Natural killer cell treated with Interleukin-12 subunit alpha and Interleukin-12 subunit beta and Interleukin-15 and Interleukin-18, amount 100 ng/mL, for 72 hours (primary cell): Measurements from ENCODE around the gene GPX4. TPM values are rescaled to one million over a fixed set of nuclear protein-coding genes. Genes with fewer than 3 reads are reported as not detected.
A peak's percentile ranks its signal among the peaks of the same experiment; 100 is the strongest.

Experiments used
- ATAC-seq, 2 donors: fragments of 150-1000 bp; cut with Tn5 transposase in 1 of 2; sonication (Bioruptor Pico), chemical (Tn5 transposase) in 1 of 2; 2 replicates each; pipeline ENCODE4 v1.10.0; 2021
- DNase-seq: peaks from one replicate; pipeline ENCODE4 v3.0.0; 2022; ENCODE audit warnings: low spot score
- H3K27ac Mint-ChIP-seq, 2 donors: 1 replicate in 1 of 2; 2 replicates in 1 of 2; pipeline ENCODE4 v1.8.0; 2022; ENCODE audit warnings: mixed read lengths in 2 of 2, mild to moderate bottlenecking in 1 of 2, moderate library complexity in 1 of 2
- H3K27me3 Mint-ChIP-seq, 2 donors: 1 replicate in 1 of 2; 2 replicates in 1 of 2; pipeline ENCODE4 v1.8.0; 2022; ENCODE audit warnings: mixed read lengths in 2 of 2
- H3K36me3 Mint-ChIP-seq: one replicate; pipeline ENCODE4 v1.8.0; 2022; ENCODE audit warnings: mixed read lengths
- H3K4me1 Mint-ChIP-seq, 2 donors: 1 replicate in 1 of 2; 2 replicates in 1 of 2; pipeline ENCODE4 v1.8.0; 2022; ENCODE audit warnings: low read depth in 2 of 2, mixed read lengths in 2 of 2, mild to moderate bottlenecking in 1 of 2
- H3K4me3 Mint-ChIP-seq: one replicate; pipeline ENCODE4 v1.8.0; 2022; ENCODE audit warnings: mixed read lengths
- H3K9me3 Mint-ChIP-seq: 2 replicates; pipeline ENCODE4 v1.8.0; 2022; ENCODE audit warnings: mixed read lengths
- total RNA-seq, 2 donors: library from RNA; stranded (reverse); gene quantifications; one replicate each; pipeline ENCODE4 v1.2.3, GENCODE V29; 2022

Gene GPX4
- total RNA-seq, 2 donors from 2014 or later = 86.4 to 174 TPM

DNA sequence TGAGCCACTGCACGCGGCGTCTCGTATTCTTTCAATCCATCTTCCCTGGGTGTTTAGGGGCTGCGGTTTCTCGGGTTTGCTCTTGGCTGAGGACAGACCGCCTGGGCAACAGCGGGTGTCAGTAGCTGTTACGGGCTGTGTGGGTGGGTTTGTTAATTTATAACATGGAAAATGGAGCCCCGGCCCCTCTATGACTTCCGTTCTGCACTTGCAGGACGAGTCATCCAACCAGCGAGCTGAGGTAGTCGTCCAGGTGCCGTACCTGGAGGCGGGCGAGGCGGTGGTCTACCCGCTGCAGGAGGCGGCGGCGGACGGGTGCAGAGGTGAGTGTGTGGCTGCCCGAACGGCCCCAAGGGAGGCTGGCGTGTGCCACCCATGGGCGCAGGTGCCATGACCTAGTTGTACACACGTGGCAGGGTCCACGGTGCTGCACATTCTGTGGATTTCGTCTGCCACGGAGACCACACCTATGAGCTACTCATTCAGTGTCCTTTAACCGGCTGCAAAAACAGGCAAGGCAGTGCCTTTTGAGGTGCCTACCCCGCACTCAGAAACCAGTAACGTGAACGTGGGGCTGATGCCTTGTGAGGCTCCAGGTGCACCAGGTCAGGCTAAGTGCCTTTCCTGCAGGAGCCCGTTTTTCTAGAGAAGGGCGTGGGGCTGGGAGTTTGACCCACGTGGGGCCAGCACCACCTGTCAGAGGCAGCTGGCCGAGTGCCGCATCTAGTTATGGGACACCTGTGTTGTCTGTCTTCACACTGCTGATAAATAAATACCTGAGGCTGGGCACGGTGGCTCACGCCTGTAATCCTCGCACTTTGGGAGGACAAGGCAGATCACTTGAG, 19.5 kb upstream of the GPX4 start:
- no peaks in the 10 kb centered on the region for H3K9me3 Mint-ChIP-seq
- H3K36me3 Mint-ChIP-seq = no peaks in the 10 kb centered on the region
- no peak for DNase-seq
- peaks cover 15 to 22% of the 10 kb centered on the region in 2 donors for H3K4me1 Mint-ChIP-seq
- ATAC-seq = no peak
- no peak overlapping the region for H3K4me3 Mint-ChIP-seq
- no peaks in the 10 kb centered on the region for H3K27me3 Mint-ChIP-seq
- peak overlapping the region; percentile 53 to 70 for H3K27ac Mint-ChIP-seq

DNA sequence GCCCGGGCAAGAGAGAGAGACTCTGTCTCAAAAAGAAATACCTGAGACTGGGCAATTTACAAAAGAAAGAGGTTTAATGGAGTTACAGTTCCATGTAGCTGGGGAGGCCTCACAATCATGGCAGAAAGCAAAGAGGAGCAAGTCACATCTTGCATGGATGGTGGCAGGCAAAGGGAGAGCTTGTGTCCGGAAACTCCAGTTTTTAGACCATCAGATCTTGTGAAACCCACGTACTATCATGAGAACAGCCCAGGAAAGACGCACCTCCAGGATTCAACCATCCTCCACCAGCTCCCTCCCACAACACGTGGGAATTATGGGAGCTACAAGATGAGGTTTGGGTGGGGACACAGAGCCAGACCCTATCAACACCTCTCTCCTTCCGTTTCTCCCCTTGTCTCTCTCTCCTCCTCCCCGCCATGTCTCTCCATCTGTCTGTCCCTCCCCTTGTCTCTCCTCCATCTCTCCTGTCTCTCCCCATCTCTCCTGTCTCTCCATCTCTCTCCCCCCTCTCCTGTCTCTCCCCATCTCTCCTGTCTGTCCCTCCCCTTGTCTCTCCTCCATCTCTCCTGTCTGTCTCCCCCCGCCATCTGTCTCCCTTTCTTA, 18.6 kb upstream of the GPX4 start:
- no peak overlapping the region for H3K4me3 Mint-ChIP-seq
- H3K9me3 Mint-ChIP-seq = no peaks in the 10 kb centered on the region
- H3K36me3 Mint-ChIP-seq = no peaks in the 10 kb centered on the region
- peaks cover 15 to 22% of the 10 kb centered on the region in 2 donors for H3K4me1 Mint-ChIP-seq
- DNase-seq = no peak
- H3K27me3 Mint-ChIP-seq = no peaks in the 10 kb centered on the region
- peak overlapping the region; percentile 53 to 70 for H3K27ac Mint-ChIP-seq
- no peak for ATAC-seq

DNA sequence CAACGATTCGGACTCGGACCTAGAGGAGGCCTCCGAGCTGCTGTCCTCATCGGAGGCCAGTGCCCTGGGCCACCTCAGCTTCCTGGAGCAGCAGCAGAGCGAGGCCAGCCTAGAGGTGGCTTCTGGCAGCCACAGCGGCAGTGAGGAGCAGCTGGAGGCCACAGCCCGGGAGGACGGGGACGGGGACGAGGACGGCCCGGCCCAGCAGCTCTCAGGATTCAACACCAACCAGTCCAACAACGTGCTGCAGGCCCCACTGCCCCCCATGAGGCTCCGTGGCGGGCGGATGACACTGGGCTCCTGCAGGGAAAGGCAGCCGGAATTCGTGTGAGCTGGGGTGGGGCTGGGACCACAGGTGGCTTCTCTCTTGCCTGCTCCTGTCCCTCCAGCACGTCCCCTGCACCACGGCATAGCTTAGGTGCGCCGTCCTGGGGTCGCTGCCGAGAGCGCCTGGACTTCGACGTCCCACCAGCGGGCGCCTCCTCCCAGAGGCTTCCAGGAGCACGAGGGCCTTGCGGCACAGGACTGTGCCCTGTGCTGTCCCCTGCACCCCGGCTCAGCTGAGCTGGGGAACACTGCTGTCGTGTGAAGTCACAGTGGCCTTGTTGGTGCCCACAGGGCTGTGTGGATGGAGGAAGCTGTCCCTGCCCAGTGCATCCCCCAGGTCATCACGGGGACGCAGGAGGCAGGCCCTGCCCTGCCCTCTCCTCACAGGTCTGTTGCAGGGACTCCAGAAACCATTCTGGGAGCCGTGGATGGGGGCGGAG, 17.9 kb upstream of the GPX4 start:
- no peak for ATAC-seq
- no peaks in the 10 kb centered on the region for H3K27me3 Mint-ChIP-seq
- DNase-seq = peak; percentile 56
- H3K27ac Mint-ChIP-seq = peak overlapping the region; percentile 53 to 70
- no peak overlapping the region for H3K4me3 Mint-ChIP-seq
- no peaks in the 10 kb centered on the region for H3K36me3 Mint-ChIP-seq
- peaks cover 15 to 22% of the 10 kb centered on the region in 2 donors for H3K4me1 Mint-ChIP-seq
- H3K9me3 Mint-ChIP-seq = no peaks in the 10 kb centered on the region

DNA sequence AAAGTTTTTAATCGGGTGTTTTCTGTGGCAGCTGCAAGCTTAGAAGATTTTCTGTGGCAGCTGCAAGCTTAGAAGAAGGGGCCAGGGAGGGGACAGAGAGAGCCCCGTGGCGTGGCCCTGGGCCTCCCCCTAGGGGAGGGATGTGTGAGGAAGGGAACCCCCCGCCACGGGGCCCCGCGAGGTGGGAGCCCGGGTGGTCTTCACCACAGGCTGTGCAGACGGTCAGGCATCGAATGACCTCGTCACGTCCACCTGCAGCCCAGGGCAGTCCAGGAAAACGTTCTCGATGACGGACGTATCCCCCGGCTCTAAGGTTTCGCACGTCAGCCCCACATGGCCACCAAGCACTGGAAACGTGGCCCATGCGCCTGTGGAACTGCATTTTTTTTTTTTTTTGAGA, 17.2 kb upstream of the GPX4 start:
- no peaks in the 10 kb centered on the region for H3K9me3 Mint-ChIP-seq
- DNase-seq (no peak), ATAC-seq (no peak)
- no peak overlapping the region for H3K4me3 Mint-ChIP-seq
- H3K4me1 Mint-ChIP-seq = peaks cover 15 to 22% of the 10 kb centered on the region in 2 donors
- H3K27me3 Mint-ChIP-seq = no peaks in the 10 kb centered on the region
- H3K27ac Mint-ChIP-seq = no peak overlapping the region
- no peaks in the 10 kb centered on the region for H3K36me3 Mint-ChIP-seq

DNA sequence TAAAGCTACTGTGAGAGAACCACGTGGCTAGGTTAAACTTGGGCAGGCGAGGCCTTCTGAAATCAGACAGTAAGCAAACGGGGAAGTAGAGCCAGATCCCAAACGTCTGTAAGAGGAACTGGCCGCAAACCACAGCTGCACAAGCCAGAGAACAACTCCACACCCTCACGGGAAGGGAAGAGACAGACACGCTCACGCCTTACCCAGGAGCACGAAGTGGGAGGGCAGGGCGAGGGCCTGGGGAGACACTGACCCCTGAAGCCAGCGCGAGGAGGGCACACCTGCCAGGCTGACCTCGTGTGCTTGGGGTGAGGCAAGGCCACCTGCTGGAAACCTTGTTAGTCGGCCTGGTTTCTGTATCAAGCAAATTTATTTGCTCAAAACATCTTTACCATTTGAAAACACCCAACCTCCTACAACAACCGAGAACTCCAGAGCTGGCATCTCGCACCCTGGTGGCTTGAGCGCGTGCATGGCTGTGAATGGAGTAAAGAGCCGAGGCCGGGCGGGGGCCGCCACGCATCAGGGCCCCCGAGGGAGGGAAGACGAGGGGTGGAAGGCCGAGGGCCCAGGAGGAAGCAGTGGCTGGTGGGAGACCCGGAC, 15.9 kb upstream of the GPX4 start:
- ATAC-seq (peak; percentile 26), DNase-seq (no peak)
- Mint-ChIP-seq H3K9me3 (no peaks in the 10 kb centered on the region), H3K27me3 (no peaks in the 10 kb centered on the region), H3K4me1 (peaks cover 15 to 22% of the 10 kb centered on the region in 2 donors), H3K4me3 (no peak overlapping the region), H3K36me3 (no peaks in the 10 kb centered on the region), H3K27ac (peak overlapping the region; percentile 72 to 94)

DNA sequence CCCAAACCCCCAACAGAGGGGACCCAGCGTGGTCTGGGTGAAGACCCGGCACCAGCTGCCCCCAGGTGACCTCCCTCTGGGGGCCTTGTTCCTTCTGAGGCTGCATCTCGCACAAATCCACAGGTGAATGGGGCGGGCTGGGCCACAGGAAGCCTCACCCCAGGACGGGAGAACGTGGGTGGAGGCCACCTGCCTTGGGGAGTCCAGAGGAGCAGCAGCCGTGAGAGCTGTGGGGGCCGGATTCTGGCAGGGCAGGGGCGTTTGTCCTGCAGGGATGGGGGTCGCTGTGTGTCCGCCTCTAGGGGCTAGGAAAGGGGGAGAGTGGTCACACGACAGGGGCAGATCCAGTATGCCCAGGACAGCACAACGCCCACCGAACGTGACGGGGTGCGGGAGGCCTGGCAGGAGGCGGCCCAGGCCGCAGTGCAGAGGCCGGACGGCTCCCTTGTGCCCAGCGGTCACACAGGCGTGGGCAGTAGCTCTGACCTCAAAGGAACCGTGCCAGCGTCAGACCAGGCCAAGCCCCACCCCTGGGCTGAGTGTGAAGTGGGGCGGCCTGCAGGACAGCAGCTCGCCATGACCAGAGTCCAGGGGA, 15.3 kb upstream of the GPX4 start:
- Mint-ChIP-seq H3K4me1 (peaks cover 18 to 24% of the 10 kb centered on the region in 2 donors), H3K9me3 (no peaks in the 10 kb centered on the region), H3K27ac (peak overlapping the region in 1 of 2 donors; percentile 72), H3K27me3 (no peaks in the 10 kb centered on the region), H3K36me3 (no peaks in the 10 kb centered on the region), H3K4me3 (no peak overlapping the region)
- ATAC-seq (peak in 1 of 2 donors; percentile 14), DNase-seq (no peak)

DNA sequence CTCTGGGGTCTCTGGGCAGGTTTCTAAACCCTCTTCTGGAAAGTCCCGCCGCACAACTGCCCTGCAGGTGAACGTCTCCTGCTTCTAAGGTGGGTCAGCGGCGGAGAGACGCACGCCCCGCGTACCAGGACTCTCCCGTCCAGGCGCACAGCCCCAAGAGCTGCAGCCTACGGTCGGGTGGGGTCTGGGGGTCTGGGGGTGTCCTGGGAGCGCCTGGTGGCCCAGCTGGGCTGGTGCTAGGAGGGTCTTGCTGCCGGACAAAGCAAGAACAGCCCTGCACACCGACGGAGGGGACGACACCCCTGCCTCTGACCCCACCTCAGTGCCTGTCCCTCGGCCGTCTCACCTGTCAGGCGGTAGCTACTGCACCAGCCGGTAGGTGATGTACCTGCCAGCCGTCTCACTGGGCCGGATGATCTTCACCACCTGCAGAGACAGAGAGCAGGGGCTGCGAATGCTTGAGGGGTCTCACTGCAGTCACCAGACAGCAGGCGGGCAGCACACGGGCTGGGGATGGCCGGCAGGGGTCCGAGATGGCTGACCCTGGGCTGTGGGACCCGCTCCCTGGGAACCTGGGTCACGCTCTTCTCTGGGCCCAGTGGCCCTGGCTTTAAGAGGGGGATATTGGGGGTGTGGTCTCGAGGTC, 14.5 kb upstream of the GPX4 start:
- H3K27me3 Mint-ChIP-seq = no peaks in the 10 kb centered on the region
- no peak for ATAC-seq
- no peak for DNase-seq
- no peak overlapping the region for H3K4me3 Mint-ChIP-seq
- no peaks in the 10 kb centered on the region for H3K36me3 Mint-ChIP-seq
- peaks cover 22 to 30% of the 10 kb centered on the region in 2 donors for H3K4me1 Mint-ChIP-seq
- peak overlapping the region in 1 of 2 donors; percentile 72 for H3K27ac Mint-ChIP-seq
- no peaks in the 10 kb centered on the region for H3K9me3 Mint-ChIP-seq

DNA sequence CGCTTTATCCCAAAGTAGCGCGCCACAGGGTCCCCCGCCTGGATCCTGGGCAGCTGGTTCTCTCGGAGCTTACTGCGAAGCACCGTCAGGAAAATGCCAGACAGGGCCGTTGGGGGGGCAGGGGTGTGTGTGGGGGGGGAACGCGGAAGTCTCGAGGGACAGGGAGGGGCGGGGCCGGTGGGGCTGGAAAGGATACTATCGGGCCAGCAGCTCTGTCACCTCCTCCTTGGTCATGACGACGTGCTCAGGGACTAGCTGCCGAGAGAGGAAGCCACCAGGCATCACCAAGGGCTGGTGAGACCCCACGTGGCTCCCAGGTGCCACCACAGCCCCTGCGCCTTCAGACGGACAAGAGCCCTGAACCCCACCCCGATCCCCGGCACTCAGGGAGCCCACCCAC, 13.9 kb upstream of the GPX4 start:
- peaks cover 19 to 33% of the 10 kb centered on the region in 2 donors for H3K4me1 Mint-ChIP-seq
- H3K4me3 Mint-ChIP-seq = no peak overlapping the region
- no peak for DNase-seq

DNA sequence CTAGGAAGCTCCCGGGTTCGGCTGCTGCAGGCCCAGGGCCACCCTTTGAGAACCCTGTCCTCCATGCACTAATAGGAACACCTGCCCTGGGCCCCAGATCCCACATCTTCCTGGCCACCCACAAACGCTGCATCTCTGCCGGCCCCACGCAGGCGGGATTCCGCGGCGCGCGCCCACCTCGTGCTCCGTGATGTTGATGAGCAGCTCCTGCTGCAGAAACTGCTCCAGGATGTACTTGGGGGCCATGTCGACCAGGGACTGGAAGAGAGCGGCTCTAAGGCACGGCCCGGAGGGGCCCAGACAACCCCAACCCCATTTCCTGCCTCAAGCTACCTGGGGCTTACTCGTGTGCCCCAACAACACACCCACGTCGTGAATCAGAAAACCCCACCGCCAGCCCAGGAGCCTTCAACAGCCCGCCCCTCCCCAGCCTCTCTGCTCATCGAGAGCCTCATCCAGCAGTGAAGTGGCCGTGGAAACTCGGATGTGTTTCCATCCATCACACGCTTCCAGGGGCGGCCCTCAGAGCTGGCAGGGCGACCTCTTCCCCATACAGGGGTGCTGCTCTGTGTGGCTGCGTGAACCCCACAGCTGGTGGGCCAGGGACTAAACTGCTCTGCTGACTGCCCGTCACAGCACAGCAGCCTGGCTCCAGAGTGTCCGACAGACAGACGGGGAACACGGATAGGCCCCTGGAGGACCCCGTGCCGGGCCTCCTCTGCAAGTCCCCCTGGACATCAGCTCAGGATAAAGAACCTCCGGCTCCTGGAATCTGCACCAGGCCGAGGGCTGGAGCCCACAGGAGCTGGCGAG, 12.9 kb upstream of the GPX4 start:
- H3K36me3 Mint-ChIP-seq = no peaks in the 10 kb centered on the region
- peaks cover 20 to 32% of the 10 kb centered on the region in 2 donors for H3K4me1 Mint-ChIP-seq
- H3K27ac Mint-ChIP-seq = no peak overlapping the region
- DNase-seq (no peak), ATAC-seq (no peak)
- no peaks in the 10 kb centered on the region for H3K27me3 Mint-ChIP-seq
- no peak overlapping the region for H3K4me3 Mint-ChIP-seq
- no peaks in the 10 kb centered on the region for H3K9me3 Mint-ChIP-seq

More for the DNA sequence above, 13.9 kb upstream of the GPX4 start:
- Mint-ChIP-seq H3K36me3 (no peaks in the 10 kb centered on the region), H3K9me3 (no peaks in the 10 kb centered on the region), H3K27ac (no peak overlapping the region), H3K27me3 (no peaks in the 10 kb centered on the region)
- ATAC-seq = no peak

DNA sequence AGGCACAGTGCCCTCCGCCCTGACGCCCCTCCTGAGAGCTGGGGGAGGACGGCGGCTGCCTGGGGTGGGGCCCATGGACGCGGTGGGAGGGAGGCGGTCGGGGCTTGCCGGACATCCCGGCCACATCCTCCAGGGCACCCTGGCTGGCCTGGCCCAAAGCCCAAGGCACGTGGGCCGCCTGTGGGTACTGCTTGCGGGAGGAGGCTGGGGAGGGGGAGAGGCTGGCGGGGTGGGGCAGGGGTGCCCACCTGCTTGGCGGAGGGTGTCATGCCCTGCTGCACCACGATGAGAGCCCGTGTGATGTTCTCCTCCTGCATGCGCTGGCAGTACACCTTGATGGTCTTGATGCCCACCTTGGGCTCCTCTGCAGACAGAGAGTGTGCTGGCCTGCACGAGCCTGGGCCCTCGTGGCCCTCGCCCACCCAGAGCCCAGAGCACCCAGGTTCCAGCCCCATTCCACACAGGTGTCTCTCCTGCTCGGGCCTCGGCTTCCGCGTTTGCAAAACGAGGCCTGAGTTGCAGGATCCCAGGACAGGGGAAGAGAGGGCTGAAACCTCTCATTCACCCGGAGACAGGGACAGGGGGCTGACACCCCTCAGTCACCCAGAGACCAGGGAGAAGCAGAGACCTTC, 12.1 kb upstream of the GPX4 start:
- Mint-ChIP-seq H3K4me3 (no peak overlapping the region), H3K36me3 (no peaks in the 10 kb centered on the region), H3K27me3 (no peaks in the 10 kb centered on the region), H3K27ac (peak overlapping the region in 1 of 2 donors; percentile 88), H3K4me1 (peaks cover 21 to 36% of the 10 kb centered on the region in 2 donors), H3K9me3 (no peaks in the 10 kb centered on the region)
- ATAC-seq (no peak), DNase-seq (no peak)

DNA sequence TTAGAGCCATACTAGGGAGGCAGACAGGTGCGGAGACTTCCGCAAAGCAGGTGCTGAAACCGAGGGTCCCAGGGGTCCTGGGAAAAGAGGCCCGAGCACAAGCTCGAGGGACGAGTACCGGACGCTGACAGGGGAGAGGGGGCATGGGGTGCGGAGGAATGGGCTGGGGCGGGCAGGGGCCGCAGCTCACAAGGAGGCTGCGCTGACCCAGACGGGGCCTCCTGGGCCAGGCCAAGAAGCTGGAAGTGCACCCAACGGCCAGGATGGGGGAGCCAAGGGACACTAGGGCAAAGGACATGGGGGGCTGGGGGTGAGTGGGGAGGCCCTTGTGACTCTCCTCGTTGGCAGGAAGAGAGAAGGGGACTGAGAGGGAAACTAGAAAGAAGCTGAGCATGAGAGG, 10.5 kb upstream of the GPX4 start:
- Mint-ChIP-seq H3K4me1 (peaks cover 16 to 34% of the 10 kb centered on the region in 2 donors), H3K27ac (peak overlapping the region; percentile 74 to 88), H3K9me3 (no peaks in the 10 kb centered on the region), H3K36me3 (no peaks in the 10 kb centered on the region), H3K27me3 (no peaks in the 10 kb centered on the region), H3K4me3 (peak overlapping the region; percentile 87)
- ATAC-seq = no peak
- DNase-seq = no peak
